MCF 10A (cell line): ENCODE measurements around the gene LDLRAD4. TPM values are rescaled to one million over a fixed set of nuclear protein-coding genes. Genes with fewer than 3 reads are reported as not detected.

Source experiments
- BruUV-seq: library from RNA; stranded (reverse); fragments of 400-500 nt; replicated peaks from 2 replicates; lab custom pipeline; 2021; lab: Mats Ljungman, UMichigan
- CTCF ChIA-PET: fragments of 300-600 bp; sonication (Branson Sonifier 250); formaldehyde crosslinking; extraction: SDS; loops from one replicate; lab custom pipeline; 2021; ENCODE audit warnings: antibody characterized with exemption, inconsistent platforms; lab: Yijun Ruan, JAX
- POLR2A ChIA-PET: fragments of 300-600, 350-650 bp; sonication (Branson Sonifier 250); formaldehyde crosslinking; extraction: SDS; loops from one replicate; lab custom pipeline; 2020; ENCODE audit warnings: antibody characterized with exemption, inconsistent platforms; lab: Yijun Ruan, JAX
- DNase-seq: peaks from one replicate; pipeline ENCODE4 v3.0.0-alpha.2; 2018; ENCODE audit not compliant: unreplicated experiment
- H3K27ac Mint-ChIP-seq: one replicate; pipeline ENCODE4 v1.8.0; 2022; ENCODE audit warnings: mild to moderate bottlenecking, low read depth, mixed read lengths; ENCODE audit not compliant: unreplicated experiment
- H3K27me3 Mint-ChIP-seq: one replicate; pipeline ENCODE4 v1.8.0; 2022; ENCODE audit warnings: mixed read lengths; ENCODE audit not compliant: insufficient read depth, unreplicated experiment
- H3K36me3 Mint-ChIP-seq: one replicate; pipeline ENCODE4 v1.8.0; 2022; ENCODE audit warnings: mild to moderate bottlenecking, moderate library complexity, mixed read lengths; ENCODE audit not compliant: insufficient read depth, unreplicated experiment
- H3K4me1 Mint-ChIP-seq: one replicate; pipeline ENCODE4 v1.8.0; 2022; ENCODE audit warnings: mixed read lengths; ENCODE audit not compliant: insufficient read depth, unreplicated experiment
- H3K4me3 Mint-ChIP-seq: one replicate; pipeline ENCODE4 v1.8.0; 2022; ENCODE audit warnings: mild to moderate bottlenecking, moderate library complexity, mixed read lengths; ENCODE audit not compliant: unreplicated experiment
- H3K9me3 Mint-ChIP-seq: one replicate; pipeline ENCODE4 v1.8.0; 2022; ENCODE audit warnings: mixed read lengths; ENCODE audit not compliant: unreplicated experiment
- intact Hi-C: fragments of 100-400 bp; cut with micrococcal nuclease; formaldehyde crosslinking; loops from 2 replicates; pipeline ENCODE4 v1.14.1; 2022
- total RNA-seq: library from RNA; stranded (reverse); gene quantifications from 2 replicates; pipeline ENCODE4 v1.2.3, GENCODE V29; 2022
- TF ChIP-seq, protein P1 (sequence below): fragments of 200-600 bp; IDR thresholded peaks from one replicate; pipeline ENCODE4 v1.8.0; 2022; ENCODE audit warnings: antibody characterized with exemption, mild to moderate bottlenecking; ENCODE audit not compliant: unreplicated experiment

LDLRAD4 gene
- total RNA-seq, 1 experiment from 2014 or later = not detected

DNA sequence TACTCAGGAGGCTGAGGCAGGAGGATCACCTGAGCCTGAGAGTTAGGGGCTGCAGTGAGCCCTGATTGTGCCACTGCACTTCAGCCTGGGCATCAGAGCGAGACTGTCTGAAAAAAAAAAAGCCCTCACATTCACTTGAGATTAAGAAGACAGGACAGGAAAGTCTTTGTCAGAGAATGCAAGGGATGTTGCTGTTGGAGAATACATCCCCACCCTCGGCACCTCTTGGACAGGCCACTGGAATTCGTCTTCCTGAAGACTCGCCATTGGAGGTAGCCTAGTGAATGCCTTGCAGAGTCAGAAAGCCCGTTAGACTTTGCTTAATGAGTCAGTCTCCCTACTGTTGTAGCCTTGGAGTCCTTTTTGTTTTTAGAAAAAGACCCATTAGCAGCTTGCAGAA lies 302.2 kb downstream of the LDLRAD4 start:
- Mint-ChIP-seq H3K4me1 (no peaks in the 10 kb centered on the region), H3K4me3 (no peak overlapping the region), H3K27ac (no peak overlapping the region), H3K9me3 (peaks cover 16% of the 10 kb centered on the region), H3K36me3 (no peaks in the 10 kb centered on the region), H3K27me3 (no peaks in the 10 kb centered on the region)
- no TSS peak for BruUV-seq
- TF ChIP-seq, protein P1, sequence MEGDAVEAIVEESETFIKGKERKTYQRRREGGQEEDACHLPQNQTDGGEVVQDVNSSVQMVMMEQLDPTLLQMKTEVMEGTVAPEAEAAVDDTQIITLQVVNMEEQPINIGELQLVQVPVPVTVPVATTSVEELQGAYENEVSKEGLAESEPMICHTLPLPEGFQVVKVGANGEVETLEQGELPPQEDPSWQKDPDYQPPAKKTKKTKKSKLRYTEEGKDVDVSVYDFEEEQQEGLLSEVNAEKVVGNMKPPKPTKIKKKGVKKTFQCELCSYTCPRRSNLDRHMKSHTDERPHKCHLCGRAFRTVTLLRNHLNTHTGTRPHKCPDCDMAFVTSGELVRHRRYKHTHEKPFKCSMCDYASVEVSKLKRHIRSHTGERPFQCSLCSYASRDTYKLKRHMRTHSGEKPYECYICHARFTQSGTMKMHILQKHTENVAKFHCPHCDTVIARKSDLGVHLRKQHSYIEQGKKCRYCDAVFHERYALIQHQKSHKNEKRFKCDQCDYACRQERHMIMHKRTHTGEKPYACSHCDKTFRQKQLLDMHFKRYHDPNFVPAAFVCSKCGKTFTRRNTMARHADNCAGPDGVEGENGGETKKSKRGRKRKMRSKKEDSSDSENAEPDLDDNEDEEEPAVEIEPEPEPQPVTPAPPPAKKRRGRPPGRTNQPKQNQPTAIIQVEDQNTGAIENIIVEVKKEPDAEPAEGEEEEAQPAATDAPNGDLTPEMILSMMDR = no peak
- intact Hi-C loops = no loop called here
- CTCF ChIA-PET = interaction anchor here (0.6 to 0.7 kb wide), 2 partner anchors 70 to 89 kb away, joined by 3 read pairs; no protein-coding TSS in a partner anchor
- POLR2A ChIA-PET = no interaction called here
- DNase-seq = no peak

GRCh38 chr18:13521418-13521817 lies 302.9 kb downstream of the LDLRAD4 start:
- Mint-ChIP-seq H3K27ac (no peak overlapping the region), H3K36me3 (no peaks in the 10 kb centered on the region), H3K4me1 (no peaks in the 10 kb centered on the region), H3K27me3 (no peaks in the 10 kb centered on the region), H3K9me3 (peaks cover 16% of the 10 kb centered on the region), H3K4me3 (no peak overlapping the region)
- TF ChIP-seq, protein P1 = no peak
- BruUV-seq = no TSS peak
- no peak for DNase-seq
- POLR2A ChIA-PET = no interaction called here
- CTCF ChIA-PET = interaction anchor here (0.6 kb wide), 1 partner anchor 69 kb away, joined by 3 read pairs; no protein-coding TSS in a partner anchor
- intact Hi-C loops = no loop called here

DNA sequence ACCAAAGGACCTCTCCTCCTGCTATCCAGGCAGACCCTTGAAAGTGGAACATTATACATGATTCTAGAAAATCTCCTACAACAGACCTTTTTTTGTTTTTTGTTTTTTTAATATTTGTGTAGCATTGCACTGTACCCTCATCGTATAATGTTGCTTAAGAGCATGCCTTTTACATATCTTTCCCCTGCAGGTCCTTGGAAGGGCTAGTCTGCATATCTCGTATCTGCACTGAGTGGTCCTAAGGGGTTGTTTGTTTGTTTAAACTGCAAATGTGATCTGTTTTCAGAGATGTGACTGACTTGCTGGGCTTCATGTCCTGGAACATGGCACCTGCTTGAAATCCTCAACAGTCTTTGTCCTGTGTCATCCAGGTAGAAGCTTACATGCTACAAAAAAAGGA lies 303.7 kb downstream of the LDLRAD4 start:
- peaks cover 22% of the 10 kb centered on the region for H3K9me3 Mint-ChIP-seq
- no peaks in the 10 kb centered on the region for H3K4me1 Mint-ChIP-seq
- no peak for DNase-seq
- CTCF ChIA-PET = no interaction called here
- no TSS peak for BruUV-seq
- no peak overlapping the region for H3K27ac Mint-ChIP-seq
- POLR2A ChIA-PET = no interaction called here
- no peaks in the 10 kb centered on the region for H3K36me3 Mint-ChIP-seq
- TF ChIP-seq, protein P1 = no peak
- intact Hi-C loops = no loop called here
- H3K27me3 Mint-ChIP-seq = no peaks in the 10 kb centered on the region
- H3K4me3 Mint-ChIP-seq = no peak overlapping the region

DNA sequence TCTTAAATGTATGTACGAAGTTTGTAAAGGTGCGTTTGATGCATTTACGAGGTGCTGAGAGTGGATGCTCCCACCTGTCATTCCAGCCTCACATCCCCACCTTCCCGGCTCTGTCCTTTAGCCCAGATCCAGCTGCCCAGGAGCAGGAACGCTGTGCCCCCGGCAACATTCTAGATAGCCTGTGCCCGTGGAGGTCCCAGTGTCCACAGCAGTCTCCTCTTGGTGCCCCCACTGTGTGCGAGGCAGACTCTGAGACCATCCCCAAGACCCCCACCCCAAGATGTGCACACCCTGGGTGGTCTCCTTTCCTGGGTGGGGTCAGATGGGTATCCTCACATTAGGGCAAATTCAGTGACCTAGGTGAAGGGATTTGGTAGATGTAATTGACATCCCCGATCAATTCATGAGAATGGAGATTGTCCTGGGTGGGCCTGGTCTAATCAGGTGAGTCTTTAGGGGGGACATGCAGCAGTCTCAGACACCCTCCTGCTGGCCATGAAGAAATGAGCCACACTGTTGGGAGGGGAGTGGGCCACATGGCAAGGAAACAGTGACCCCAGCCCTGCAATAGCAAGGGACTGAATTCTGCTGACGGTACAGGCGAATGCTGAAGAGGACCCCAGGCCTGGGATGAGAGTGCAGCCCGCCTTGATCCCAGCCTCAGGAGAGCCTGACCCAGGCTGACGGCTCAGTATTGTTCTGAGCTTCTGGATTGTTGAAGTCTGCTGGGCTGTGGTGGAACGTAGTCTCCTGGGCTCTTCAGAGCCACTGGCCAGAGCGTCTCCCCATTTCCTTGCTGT lies 304.5 kb downstream of the LDLRAD4 start:
- Mint-ChIP-seq H3K36me3 (no peaks in the 10 kb centered on the region), H3K9me3 (peaks cover 18% of the 10 kb centered on the region), H3K27me3 (no peaks in the 10 kb centered on the region), H3K4me3 (no peak overlapping the region), H3K27ac (no peak overlapping the region), H3K4me1 (no peaks in the 10 kb centered on the region)
- DNase-seq = no peak
- TF ChIP-seq, protein P1 = no peak
- intact Hi-C loops = no loop called here
- ChIA-PET CTCF (no interaction called here), POLR2A (no interaction called here)
- BruUV-seq = no TSS peak
